ENCODE results near the gene CITED2.
"Not testable (repeated sequence)": the region's sequence is repeated elsewhere in the genome, so short reads cannot be mapped to it uniquely, and the experiment has no call there.

CITED2 gene, protein sequence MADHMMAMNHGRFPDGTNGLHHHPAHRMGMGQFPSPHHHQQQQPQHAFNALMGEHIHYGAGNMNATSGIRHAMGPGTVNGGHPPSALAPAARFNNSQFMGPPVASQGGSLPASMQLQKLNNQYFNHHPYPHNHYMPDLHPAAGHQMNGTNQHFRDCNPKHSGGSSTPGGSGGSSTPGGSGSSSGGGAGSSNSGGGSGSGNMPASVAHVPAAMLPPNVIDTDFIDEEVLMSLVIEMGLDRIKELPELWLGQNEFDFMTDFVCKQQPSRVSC

DNA sequence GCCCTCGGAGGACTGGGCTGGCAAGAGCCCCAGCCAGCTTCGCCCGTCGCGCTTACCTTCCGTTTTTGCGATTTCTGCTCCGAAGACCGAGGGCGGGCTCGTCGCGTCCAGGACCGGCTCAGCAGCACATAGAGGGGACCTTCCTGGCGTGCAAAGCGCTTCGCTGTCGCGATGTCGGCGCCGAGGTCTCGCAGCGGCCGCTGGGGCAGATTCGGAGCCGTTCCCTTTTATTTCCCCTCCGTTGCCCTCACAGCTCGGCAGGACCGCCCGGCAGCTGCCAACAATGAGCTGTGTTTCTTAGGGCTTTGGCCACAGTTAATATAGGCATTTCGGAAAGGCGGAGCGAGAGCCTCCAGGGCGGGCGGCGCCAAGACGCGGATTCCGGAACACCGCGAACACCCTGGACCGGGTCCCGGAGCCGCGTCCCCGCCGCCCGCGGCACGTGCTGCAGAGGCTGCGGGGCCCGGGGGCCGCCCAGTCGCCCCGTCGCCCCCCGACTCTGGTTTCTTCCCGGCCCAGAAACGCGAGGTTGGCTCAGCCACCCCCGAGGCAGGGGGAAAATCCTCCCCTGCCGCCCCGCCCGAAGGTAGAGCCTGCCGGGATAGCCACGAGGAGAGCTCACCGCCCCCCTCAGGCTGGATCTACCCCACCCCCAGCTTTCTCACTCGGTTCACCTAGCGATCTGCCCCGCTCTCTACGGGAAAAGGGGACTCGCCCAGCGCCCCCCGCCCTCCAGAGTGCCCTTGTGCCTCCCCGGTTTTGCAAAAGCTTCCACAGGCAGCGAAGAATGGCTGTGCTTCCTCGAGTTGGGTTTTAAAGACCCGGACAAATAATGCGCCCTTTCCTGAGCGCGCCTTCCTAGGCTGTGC, at the start of gene CITED2:
Gene CITED2 (minus strand): TSS at position 292 of the 869 bp plus-strand sequence. CDS start 704 bp downstream, outside the sequence.
- peak; percentile 85 for DNase-seq

DNA sequence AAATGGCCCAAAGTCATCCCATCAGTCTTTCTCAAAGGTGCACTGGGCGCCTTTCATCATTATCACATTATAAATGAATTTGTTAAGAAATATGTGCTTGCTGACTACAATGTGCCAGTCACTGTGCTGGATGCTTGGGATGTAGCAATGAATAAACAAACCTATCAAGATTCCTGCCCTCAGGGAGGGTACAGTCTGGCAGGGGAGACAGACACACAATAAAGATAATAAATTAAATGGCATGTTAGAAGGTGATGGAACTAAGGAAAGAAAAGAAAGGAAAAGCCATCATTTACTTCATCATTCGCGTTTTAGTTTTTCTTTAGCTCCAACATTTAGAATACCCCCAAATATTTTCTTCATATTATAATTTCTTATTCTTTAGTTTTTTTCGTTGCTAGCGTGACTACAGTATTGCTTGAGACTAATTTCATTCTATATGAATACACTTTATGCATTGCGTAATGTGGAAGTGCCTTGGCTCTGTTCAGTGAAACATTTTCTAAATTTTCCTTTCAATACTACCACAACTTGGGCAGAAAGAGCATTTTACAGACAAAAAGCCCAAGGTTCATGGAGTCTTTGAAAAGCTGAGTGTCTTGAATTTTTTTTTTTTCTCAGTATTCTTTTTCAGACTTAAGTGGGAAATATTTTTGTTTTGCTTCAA, 48.7 kb upstream of the CITED2 start:
- no peak for DNase-seq

DNA sequence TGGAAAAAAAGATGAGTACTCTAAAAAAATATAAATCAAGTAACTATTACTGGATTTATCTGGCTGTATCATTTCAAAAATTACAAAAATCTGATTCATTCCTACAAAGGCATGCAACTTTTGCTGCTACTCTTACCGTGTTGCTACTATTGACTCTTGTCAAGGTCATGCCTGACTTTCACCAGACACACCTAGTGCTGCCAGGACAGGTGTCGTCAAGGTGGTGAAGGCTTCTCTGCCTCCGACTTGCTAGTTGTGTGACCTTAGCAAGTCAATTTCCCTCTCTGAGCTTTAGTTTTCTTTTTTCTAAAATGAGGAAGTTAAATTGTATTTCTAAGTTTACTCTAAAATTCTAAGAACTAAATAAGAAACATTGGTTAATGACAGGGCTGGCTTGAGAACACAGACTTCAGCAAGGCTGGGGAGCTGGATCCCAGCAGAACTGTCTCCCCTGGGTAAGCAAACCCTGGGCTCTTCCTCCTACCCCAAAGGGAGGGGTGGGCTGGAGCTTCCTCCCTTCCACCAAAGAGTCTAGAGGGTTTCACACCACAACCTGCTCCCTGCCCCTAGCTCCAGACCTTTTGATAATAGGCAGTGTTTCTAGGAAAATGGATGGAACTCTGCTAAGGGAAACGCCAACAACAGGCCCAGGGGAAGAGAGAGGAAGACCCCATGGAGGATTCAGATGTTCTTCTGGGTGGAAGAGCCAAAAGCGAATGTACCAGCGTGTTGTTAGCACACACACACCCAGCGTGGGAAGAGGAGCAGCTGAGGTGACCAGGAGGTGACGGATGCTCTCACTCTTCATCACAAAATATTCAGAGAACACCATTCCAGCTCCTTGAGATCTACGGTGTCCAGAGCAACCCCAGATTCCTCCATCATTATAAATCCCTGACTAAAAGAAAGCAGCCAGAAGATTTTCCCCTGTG, 47.9 kb upstream of the CITED2 start:
- no peak for DNase-seq

DNA sequence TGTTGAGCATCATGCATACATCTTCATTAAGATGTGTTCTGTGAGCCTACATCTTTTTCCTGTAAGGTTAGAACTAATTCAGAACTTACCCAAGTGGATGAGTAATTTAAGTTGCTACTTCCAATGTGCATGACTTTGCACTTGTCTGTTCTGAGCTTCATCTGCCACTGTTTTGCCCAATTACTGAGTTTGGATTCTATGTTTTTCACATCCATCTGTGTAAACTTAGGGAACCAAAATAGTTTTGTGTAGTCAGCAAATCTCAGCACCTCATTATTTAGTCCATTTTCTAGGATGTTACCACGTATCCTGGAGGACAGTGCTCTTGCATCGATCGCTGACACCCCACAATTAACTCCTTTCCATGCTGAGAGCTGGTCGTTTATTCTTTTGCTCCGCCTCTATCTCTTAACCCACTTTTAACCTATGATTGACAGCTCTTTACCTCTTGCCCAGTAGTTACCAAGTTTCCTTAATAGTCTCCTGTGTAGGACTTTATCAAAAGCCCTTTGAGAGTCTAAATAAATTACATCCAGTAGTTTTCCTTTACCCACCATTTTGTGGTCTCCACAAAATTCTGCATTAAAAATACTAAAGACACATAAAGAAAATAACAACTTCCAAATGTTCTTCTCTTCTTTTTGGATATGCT, 44.2 kb upstream of the CITED2 start:
- DNase-seq = no peak

DNA sequence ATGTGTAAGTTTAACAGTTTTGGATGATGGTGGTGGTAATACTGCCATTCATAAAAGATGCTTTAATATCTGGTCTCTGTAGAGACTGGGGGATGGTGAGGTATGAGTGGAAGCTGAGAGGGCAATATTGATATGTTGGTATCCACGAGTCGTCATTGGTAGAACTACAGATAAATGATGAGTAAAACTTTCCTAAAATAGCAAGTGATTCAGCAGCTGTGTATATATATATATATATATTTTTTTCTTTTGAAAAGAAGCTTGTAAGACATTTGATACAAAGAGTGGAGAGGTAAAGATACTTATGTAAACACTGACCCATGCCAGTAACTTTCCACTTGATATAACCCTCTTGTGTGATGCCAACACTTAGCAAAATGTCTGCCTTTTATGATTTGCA, 41.7 kb upstream of the CITED2 start:
- DNase-seq = no peak

DNA sequence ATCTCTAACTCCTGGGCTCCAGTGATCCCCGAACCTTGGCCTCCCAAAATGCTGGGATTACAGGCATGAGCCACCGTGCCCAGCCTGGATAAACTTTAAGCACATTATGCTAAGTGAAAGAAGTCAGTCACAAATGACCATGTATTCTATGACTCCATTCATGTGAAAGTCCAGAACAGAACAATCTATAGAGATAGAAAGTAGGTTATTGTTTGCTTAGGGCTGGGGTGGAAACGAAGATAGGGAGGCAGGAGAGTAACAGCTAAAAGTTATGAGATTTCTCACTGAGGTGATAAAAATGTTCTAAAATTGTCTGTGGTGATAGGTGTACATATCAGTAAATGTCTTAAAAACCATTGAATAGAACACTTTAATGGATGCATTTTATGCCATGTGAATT, 40.9 kb upstream of the CITED2 start:
- DNase-seq = no peak

DNA sequence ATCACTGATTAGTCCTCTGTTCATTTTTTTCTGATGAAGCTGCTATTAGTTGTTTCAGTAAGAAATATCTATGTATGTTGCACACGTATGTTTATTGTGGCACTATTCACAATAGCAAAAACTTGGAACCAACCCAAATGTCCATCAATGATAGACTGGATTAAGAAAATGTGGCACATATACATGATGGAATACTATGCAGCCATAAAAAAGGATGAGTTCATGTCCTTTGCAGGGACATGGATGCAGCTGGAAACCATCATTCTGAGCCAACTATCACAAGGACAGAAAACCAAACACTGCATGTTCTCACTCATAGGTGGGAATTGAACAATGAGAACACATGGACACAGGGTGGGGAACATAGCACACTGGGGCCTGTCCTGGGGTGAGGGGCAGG, 37.7 kb upstream of the CITED2 start:
- not testable (repeated sequence) for DNase-seq

DNA sequence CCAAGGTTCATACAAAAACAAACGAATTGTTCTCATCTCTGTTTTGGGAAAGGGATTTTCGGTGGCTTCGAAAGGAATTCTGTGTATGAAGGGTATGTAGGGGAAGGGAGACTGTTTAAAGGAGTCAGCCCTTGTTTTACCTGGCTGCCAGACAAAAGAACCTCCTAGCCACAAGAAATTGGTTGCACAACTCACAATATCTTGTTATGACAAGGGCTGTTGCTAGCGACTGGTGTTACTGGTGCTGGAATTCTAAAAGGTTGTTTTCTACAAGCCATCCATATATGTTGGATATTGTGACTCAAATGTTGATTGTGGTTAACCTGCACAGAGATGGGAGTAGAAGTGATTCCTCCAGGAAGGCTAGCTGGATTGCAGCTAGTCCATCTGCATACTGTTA, 34.6 kb upstream of the CITED2 start:
- DNase-seq = no peak

DNA sequence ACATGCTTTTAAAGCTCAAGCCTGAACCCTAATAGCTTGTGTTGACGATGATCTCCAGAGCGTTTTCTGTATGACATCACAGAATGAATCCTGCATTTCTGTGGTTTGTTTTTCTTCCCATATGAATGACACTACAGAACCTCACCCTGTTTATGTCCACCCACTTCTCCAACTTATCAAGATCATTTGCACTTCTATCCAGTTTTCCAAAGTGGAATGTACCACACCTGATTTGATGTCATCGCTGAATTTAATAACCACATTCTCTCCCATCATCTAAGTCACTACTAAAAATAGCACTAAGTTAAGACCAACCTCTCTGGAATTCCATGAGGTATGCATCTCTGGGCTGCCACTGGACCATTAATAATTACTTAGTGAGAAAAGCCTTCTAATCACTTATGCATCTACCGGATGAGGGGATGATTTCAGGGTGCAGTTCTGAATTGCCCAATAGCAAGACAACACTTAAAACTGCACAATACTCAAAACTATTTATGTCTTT, 33.3 kb upstream of the CITED2 start:
- DNase-seq = no peak

DNA sequence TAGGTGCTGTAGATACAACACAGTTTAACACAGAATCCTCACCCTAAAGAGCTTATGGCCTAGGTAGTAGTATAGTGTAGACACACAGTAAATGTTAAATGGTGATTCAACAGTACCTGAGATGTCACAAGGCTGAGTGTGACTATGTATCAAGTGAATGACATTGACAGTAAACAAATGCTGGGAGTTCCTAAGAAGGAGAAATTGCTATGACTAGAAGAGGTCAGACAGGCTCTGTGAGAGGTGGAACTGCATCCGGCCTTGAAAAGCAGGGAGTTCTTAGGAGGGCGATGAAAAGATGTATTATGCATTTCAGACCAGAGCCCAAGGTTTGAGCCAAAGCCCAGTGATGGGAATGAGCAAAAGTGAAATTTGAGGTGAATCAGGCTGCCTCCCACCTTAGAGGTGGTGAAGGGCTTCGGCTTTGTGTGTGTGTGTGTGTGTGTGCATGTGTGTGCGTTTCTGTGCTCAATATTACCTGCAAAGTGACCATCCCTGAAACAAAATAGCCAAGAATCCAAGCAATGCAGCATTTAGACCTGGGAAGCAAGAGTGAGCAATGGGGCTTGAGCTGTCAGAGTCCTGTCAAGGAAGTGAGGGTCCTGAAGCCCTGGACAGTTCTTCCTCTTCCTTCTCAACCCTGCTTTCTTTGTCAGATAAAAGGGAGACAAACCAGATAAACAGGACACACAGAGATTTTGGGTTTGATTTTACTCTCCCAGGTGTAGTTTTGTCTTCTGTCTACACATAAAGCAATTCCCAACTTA, 32.3 kb upstream of the CITED2 start:
- DNase-seq = no peak

DNA sequence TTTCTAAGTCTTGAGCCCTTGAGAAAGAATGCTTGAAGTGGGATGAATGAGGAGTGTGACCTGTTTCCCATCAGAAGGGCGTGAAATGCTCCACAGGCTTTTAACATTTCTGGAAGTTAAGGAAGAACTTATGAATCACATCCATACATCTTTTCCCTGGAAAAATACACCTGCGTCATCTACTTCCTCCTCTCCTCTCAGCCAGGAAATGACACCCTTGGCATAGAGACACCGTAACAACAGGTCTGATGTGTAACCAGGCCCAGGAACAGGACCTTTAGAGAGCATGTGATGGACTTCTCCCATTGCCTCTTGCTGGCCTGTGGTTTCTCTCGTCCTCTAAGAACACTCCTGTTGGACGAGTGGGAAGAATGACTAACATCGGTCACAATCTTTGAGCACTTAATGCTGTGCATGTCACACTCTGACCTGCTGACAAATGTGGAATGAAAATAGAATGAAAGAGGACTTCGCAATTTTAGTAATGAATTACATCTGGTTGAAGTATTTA, 28.5 kb upstream of the CITED2 start:
- no peak for DNase-seq

DNA sequence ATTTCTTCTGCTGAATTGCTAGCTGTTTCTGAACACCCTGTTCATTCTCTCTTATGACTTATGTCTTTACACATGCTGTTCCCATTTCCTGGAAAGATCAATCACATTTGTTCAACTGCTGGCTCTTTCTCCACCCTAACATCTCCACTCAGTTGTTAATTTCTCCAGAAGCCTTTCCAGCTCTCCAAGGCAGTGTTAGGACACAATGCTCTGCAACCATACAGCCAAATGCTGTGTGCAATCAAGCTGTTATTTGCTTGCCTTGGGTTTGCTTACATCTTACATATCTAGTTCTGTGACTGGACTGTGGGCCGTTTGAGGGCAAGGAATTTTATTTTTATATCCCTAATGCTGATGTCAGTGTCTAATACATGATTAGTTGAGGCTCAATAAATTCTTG, 24.2 kb upstream of the CITED2 start:
- no peak for DNase-seq

DNA sequence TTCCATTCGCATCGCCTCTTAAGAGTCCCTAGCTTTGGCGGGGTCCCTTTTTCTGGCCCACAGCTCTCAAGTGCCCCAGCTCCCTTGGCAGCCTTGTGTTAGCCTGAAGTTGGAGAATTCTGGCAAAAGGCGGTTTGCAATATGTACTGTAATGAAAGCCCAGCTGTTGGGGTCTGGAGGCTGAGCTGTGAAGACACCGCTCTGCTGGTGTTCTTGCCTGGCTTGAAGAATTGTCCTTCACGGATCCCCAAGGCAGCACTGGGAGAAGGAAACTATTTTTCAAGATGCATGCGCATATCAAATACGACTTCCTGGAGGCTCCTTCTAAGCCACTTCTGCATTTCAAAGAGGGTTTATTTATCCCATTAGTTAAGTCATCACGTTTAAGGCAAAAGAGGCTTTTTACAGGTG, 21.4 kb upstream of the CITED2 start:
- no peak for DNase-seq

DNA sequence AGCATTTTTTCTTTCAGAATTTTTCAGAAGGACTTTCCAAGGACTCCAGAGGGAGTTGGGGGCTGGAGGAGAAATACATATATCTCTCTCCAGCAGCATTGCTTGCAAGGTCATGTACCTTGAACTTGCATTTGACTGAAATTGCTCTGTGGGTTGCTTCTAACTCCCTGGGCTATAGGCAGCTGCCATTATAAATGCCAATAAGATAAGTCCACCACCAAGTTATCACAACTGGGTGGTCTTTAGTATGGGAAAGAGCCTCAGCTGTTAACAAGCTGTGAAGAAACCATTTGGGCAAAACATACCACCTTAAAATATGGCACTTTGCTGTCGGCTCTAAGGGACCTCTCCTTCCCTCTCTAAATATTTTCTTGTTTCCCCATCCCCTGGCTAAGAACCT, 20.9 kb upstream of the CITED2 start:
- DNase-seq = no peak

DNA sequence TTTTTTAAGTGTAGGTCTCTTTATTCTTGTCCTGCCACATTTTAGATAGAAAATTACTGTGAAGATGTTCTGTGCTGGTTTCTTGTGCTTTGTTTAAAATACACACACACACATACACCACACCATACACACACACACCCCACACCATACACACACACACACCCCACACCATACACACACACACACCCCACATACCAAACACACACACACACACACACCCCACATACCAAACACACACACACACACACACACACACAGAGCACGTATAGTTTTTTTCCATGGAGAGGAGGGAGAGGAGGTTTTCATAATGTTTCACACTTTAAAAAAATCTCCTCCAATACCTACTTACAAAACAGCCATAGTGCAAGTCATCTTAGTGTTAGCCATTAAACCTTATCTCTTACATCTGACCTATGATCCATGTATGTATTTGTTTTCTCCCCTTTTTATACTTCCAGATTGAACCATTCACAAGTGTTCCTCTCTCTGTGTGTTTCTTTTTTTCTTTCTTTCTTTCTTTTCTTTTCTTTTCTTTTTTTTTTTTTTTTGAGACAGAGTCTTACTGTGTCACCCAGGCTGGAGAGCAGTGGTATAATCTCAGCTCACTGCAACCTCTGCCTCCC, 19.7 kb upstream of the CITED2 start:
- no peak for DNase-seq

DNA sequence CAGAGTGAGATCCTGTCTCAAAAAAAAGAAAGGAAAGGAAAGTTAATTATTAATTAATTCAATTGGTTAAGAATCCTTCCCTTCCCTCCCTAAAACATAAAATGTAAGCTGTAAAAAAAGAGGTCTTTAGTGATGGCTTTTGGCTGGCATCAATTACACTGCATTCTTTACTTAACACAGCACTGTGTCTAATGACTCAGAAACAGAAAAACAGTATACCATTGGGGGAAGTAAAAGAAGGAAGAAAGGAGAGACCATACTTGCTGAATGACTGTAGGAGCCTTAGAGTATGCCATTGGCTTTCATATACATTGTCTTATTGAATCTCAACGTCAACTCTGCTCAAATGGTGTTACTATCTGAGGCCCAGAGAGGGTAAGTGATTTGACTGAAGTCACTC, 18.3 kb upstream of the CITED2 start:
- DNase-seq = no peak

DNA sequence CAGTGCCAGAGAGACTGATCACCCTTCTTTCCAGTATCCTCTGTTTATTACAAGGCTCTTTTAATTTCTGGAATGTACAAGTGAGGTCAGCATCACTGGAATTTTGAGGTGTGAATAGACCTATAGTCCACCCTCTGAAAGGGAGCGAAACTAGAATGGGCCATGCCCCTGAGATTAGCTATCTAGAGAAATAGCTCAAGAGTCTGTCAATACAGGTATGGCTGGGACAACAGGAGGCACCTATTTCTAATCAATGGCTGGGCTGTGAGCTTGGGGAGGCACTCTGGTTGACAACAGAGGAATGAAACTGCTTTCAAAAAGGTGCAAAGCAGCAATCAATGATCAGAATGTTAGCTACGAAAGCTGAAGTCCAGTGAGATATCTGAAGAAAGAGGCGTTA, 17.3 kb upstream of the CITED2 start:
- no peak for DNase-seq

DNA sequence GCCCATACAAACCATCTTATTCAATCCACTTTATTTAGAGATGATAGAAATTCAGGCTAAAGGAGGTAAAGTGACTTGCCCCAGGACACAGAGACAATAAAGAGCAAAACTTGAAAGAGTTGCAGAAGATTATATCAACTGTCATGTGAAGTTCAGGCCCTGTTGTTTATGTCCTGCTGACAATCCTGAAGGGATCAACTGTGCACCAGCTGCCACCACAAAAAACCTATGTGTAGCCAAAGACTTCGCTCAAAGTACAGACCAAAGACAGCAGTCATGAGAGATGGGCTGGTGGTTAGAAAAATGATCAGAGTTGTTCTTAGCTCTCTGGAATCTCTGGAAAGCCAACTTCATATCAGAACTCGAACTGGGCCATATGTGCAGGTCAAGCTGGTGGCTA, 16.0 kb upstream of the CITED2 start:
- no peak for DNase-seq

DNA sequence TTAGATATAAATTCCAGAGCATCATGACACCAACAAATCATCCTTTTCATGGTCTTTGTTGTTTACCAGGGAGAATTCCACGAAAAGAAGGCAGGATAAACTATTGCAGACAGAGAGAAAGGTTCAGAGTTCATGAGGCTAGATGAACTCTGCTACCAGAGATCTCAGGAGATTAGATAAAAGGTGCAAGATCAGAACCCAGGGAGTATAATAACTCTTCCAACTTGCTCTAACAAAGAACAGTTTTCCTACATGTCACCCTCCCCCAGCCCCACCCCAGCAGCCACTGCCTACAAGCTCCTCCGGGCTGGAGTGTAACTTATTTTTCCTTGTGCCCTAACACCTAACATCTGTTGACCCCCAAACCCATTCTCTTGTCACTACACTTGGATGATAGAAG, 13.9 kb upstream of the CITED2 start:
- DNase-seq = no peak

DNA sequence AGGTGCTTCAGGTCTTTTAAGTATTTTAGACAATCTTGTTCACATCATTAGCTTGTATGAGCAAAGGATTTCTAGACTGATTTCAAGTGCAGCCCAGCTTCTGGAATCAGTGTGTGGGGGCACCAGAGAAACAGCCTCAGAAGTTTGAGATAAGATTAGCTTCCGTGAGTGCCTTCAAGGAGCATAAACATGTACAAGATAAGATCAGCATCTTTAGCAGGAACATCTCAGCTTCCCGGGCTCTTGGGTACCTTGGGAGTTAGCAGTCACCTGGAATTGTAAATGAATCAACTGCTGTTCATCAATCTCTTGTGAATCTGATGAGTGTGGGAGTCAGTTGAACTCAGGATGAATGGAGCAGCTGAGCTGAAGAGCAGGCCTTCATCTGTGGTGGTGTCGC, 12.0 kb upstream of the CITED2 start:
- no peak for DNase-seq
